HCT116 (cell line): ENCODE data around the gene RLN3. TPM values are rescaled to one million over a fixed set of nuclear protein-coding genes. Genes with fewer than 3 reads are reported as not detected.

Experiments used
- ATAC-seq: fragments of 200-7000 bp; cut with Tn5 transposase; 2 replicates; pipeline ENCODE4 v1.9.1; 2020; ENCODE audit warnings: mild to moderate bottlenecking, moderate library complexity
- BruUV-seq: library from RNA; stranded (reverse); fragments of 400-500 nt; replicated peaks from 2 replicates; lab custom pipeline; 2021; lab: Mats Ljungman, UMichigan
- CTCF ChIA-PET: fragments of 300-600 bp; sonication (Branson Sonifier 250); formaldehyde crosslinking; loops from one replicate; lab custom pipeline; 2021; ENCODE audit warnings: antibody characterized with exemption; lab: Charles Lee
- POLR2A ChIA-PET: fragments of 300-600, 350-600 bp; sonication (Branson Sonifier 250); formaldehyde crosslinking; loops from one replicate; lab custom pipeline; 2021; ENCODE audit warnings: antibody characterized with exemption; lab: Charles Lee
- RAD21 ChIA-PET, 2 experiments: fragments of 300-600 bp; sonication (Branson Sonifier 250); formaldehyde crosslinking; loops; one replicate each; lab custom pipeline; 2023; ENCODE audit warnings: low total read pairs in 2 of 2; ENCODE audit not compliant: uncharacterized antibody in 2 of 2, unreplicated experiment in 2 of 2, low non-redundant PET in 1 of 2; lab: Charles Lee
- DNase-seq: peaks from one replicate; pipeline ENCODE4 v3.0.0-alpha.2; 2010; ENCODE audit warnings: low read depth, low spot score
- H2AFZ ChIP-seq: fragments of 200-600 bp; shearing (Covaris generic), sonication (generic); 2 replicates; pipeline ENCODE4 v1.6.1; 2017; ENCODE audit warnings: low read depth, mixed run types, mixed read lengths, antibody characterized with exemption, low read length; ENCODE audit not compliant: poor library complexity, severe bottlenecking
- H3K27ac ChIP-seq: 2 replicates; pipeline ENCODE4 v1.5.1; 2012; ENCODE audit warnings: low read depth, low read length
- H3K27me3 ChIP-seq: fragments of 200-600 bp; sonication (generic); 2 replicates; pipeline ENCODE4 v1.6.1; 2016; ENCODE audit warnings: mixed run types, low read length, mixed read lengths; ENCODE audit not compliant: insufficient read depth
- H3K36me3 ChIP-seq, 2 experiments: fragments of 200-500 bp in 1 of 2; fragments of 200-600 bp in 1 of 2; sonication (Bioruptor generic) in 1 of 2; sonication (generic) in 1 of 2; 2 replicates each; pipeline versions ENCODE4 v1.5.1 to v1.6.1; 2014 to 2016; ENCODE audit warnings: low read length in 2 of 2, inconsistent platforms in 1 of 2, mixed read lengths in 1 of 2, mixed run types in 1 of 2; ENCODE audit not compliant: insufficient read depth in 2 of 2, control insufficient read depth in 1 of 2
- H3K4me1 ChIP-seq, 2 experiments: fragments of 200-600 bp in 1 of 2; sonication (generic) in 1 of 2; 2 replicates each; pipeline versions ENCODE4 v1.5.1 to v1.6.1; 2012 to 2017; ENCODE audit warnings: low read length in 2 of 2, inconsistent platforms in 1 of 2, mild to moderate bottlenecking in 1 of 2, mixed read lengths in 1 of 2, mixed run types in 1 of 2, moderate library complexity in 1 of 2; ENCODE audit not compliant: insufficient read depth in 2 of 2, control insufficient read depth in 1 of 2
- H3K4me2 ChIP-seq: fragments of 200-600 bp; sonication (generic); 2 replicates; pipeline ENCODE4 v1.6.1; 2017; ENCODE audit warnings: mixed run types, low read length, mixed read lengths
- H3K4me3 ChIP-seq, 2 experiments: fragments of 200-600 bp in 1 of 2; sonication (generic) in 1 of 2; replicated peaks in 1 of 2; 2 replicates each; pipeline ENCODE4 v1.5.1; 2011 to 2016; ENCODE audit warnings: low read length in 2 of 2, control low read depth in 1 of 2, low read depth in 1 of 2, mild to moderate bottlenecking in 1 of 2, mixed read lengths in 1 of 2, mixed run types in 1 of 2
- H3K79me2 ChIP-seq: fragments of 200-600 bp; sonication (generic); 2 replicates; pipeline ENCODE4 v1.6.1; 2017; ENCODE audit warnings: mild to moderate bottlenecking, mixed run types, low read length, moderate library complexity, mixed read lengths; ENCODE audit not compliant: insufficient read depth
- H3K9ac ChIP-seq: fragments of 200-600 bp; sonication (generic); 2 replicates; pipeline ENCODE4 v1.6.1; 2016; ENCODE audit warnings: low read length, mixed read lengths
- H3K9me2 ChIP-seq: fragments of 200-600 bp; sonication (generic), shearing (Covaris generic); 2 replicates; pipeline ENCODE4 v1.6.1; 2017; ENCODE audit warnings: mixed run types, mild to moderate bottlenecking, moderate library complexity; ENCODE audit not compliant: insufficient read depth
- H3K9me3 ChIP-seq, 2 experiments: fragments of 200-500 bp in 1 of 2; fragments of 200-600 bp in 1 of 2; sonication (Bioruptor generic) in 1 of 2; sonication (generic) in 1 of 2; 2 replicates each; pipeline ENCODE4 v1.6.1; 2014 to 2017; ENCODE audit warnings: low read length in 2 of 2, mixed read lengths in 2 of 2, inconsistent platforms in 1 of 2, low read depth in 1 of 2, mild to moderate bottlenecking in 1 of 2, mixed run types in 1 of 2, moderate library complexity in 1 of 2; ENCODE audit not compliant: control insufficient read depth in 1 of 2, insufficient read depth in 1 of 2
- H4K20me1 ChIP-seq: fragments of 200-600 bp; sonication (generic), shearing (Covaris generic); 2 replicates; pipeline ENCODE4 v1.6.1; 2017; ENCODE audit warnings: mixed run types, mild to moderate bottlenecking, moderate library complexity; ENCODE audit not compliant: insufficient read depth
- CBX3 ChIP-seq: IDR thresholded peaks from 2 replicates; pipeline ENCODE4 v1.6.1; 2012; ENCODE audit warnings: low read depth
- EGR1 ChIP-seq: IDR thresholded peaks from 2 replicates; pipeline ENCODE4 v1.6.1; 2012; ENCODE audit warnings: low read depth
- ELF1 ChIP-seq: IDR thresholded peaks from 2 replicates; pipeline ENCODE4 v1.6.1; 2012; ENCODE audit warnings: low read depth, borderline replicate concordance
- EZH2 ChIP-seq: fragments of 200-600 bp; sonication (generic); IDR thresholded peaks from 2 replicates; pipeline ENCODE4 v1.6.1; 2017; ENCODE audit warnings: antibody characterized with exemption, mixed run types
- FOSL1 ChIP-seq: IDR thresholded peaks from 2 replicates; pipeline ENCODE4 v1.6.1; 2012; ENCODE audit warnings: low read depth
- JUND ChIP-seq: IDR thresholded peaks from 2 replicates; pipeline ENCODE4 v1.6.1; 2012
- POLR2A ChIP-seq: IDR thresholded peaks from 2 replicates; pipeline ENCODE4 v1.7.0; 2011; ENCODE audit warnings: borderline replicate concordance; ENCODE audit not compliant: insufficient read depth, insufficient read length; ENCODE audit errors: extremely low read depth
- POLR2AphosphoS5 ChIP-seq: IDR thresholded peaks from 2 replicates; pipeline ENCODE4 v1.6.1; 2011; ENCODE audit warnings: mild to moderate bottlenecking, low read depth, low read length, moderate library complexity
- RAD21 ChIP-seq: IDR thresholded peaks from 2 replicates; pipeline ENCODE4 v1.6.1; 2012; ENCODE audit warnings: low read depth, mild to moderate bottlenecking
- SIN3A ChIP-seq: IDR thresholded peaks from 2 replicates; pipeline ENCODE4 v1.6.1; 2012; ENCODE audit warnings: low read depth
- SP1 ChIP-seq: IDR thresholded peaks from 2 replicates; pipeline ENCODE4 v1.6.1; 2012; ENCODE audit warnings: low read depth
- SRF ChIP-seq: IDR thresholded peaks from 2 replicates; pipeline ENCODE4 v1.6.1; 2012; ENCODE audit warnings: low read depth
- ZFX ChIP-seq: fragments of 450-650 bp; IDR thresholded peaks from 2 replicates; pipeline ENCODE4 v1.6.1; 2017
- ZNF274 ChIP-seq: fragments of 200-500 bp; sonication (Bioruptor generic); IDR thresholded peaks from 2 replicates; pipeline ENCODE4 v1.6.1; 2014; ENCODE audit warnings: mild to moderate bottlenecking, low read depth, low read length, inconsistent platforms
- intact Hi-C: fragments of 100-400 bp; cut with micrococcal nuclease; formaldehyde crosslinking; loops from 2 replicates; pipeline ENCODE4 v1.10.0; 2022
- total RNA-seq: library from RNA; stranded (reverse); gene quantifications from one replicate; pipeline ENCODE4 v1.2.1, GENCODE V29; 2021; ENCODE audit not compliant: unreplicated experiment
- TF ChIP-seq, protein P1 (sequence below), 3 experiments: fragments of 200-600 bp in 1 of 3; sonication (generic) in 1 of 3; IDR thresholded peaks in 2 of 3; conservative IDR thresholded peaks in 1 of 3; 2 replicates each; pipeline ENCODE4 v1.5.1; 2012 to 2017; ENCODE audit warnings: low read depth in 2 of 3, low read length in 2 of 3, antibody characterized with exemption in 1 of 3, borderline replicate concordance in 1 of 3, control low read depth in 1 of 3, mild to moderate bottlenecking in 1 of 3, mixed read lengths in 1 of 3, mixed run types in 1 of 3, moderate library complexity in 1 of 3; ENCODE audit not compliant: insufficient read depth in 1 of 3
- TF ChIP-seq, protein P2 (sequence below): IDR thresholded peaks from 2 replicates; pipeline ENCODE4 v1.6.1; 2012
- TF ChIP-seq, protein P3 (sequence below): IDR thresholded peaks from 2 replicates; pipeline ENCODE4 v1.6.1; 2011; ENCODE audit warnings: mild to moderate bottlenecking, low read length, moderate library complexity; ENCODE audit not compliant: insufficient replicate concordance; ENCODE audit errors: extremely low read depth
- TF ChIP-seq, protein P4 (sequence below): IDR thresholded peaks from 2 replicates; pipeline ENCODE4 v1.6.1; 2012

Gene RLN3
- total RNA-seq, 1 experiment from 2014 or later, result not detected

DNA sequence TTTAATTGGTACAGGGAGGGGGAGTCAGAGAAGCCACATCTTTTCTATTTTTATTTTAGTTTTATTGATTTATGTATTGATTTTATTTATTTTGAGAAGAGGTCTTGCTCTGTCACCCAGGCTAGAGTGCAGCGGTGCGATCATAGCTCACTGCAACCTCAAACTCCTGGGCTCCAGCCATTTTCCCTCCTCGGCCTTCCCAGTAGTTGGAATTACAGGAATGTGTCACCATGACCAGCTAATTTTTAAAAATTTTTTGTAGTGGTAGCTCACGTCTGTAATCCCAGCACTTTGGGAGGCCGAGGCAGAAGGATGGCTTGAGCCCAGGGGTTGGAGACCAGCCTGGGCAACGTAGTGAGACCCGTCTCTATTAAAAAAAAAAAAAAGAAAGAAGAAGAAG lies 7.8 kb downstream of the RLN3 start:
- Histone ChIP-seq H3K9me3 (no peaks in the 10 kb centered on the region), H3K27me3 (no peaks in the 10 kb centered on the region), H3K27ac (no peak overlapping the region), H4K20me1 (no peaks in the 10 kb centered on the region), H3K4me2 (no peak overlapping the region), H2AFZ (no peak overlapping the region), H3K9ac (no peak overlapping the region), H3K79me2 (no peaks in the 10 kb centered on the region), H3K4me3 (no peak overlapping the region), H3K36me3 (no peaks in the 10 kb centered on the region), H3K4me1 (peaks cover 3 to 15% of the 10 kb centered on the region in 2 experiments), H3K9me2 (no peaks in the 10 kb centered on the region)
- TF ChIP-seq ELF1 (no peak), FOSL1 (no peak), RAD21 (no peak)
- ATAC-seq, result no peak
- no TSS peak for BruUV-seq
- POLR2A ChIA-PET, result no interaction called here
- DNase-seq, result no peak
- CTCF ChIA-PET, result interaction anchor here (1.1 to 1.7 kb wide), 2 partner anchors 12 to 37 kb away, joined by 3 to 5 read pairs; partner anchors contain the start of gene MISP3
- intact Hi-C loops, result no loop called here
- RAD21 ChIA-PET, result no interaction called here

DNA sequence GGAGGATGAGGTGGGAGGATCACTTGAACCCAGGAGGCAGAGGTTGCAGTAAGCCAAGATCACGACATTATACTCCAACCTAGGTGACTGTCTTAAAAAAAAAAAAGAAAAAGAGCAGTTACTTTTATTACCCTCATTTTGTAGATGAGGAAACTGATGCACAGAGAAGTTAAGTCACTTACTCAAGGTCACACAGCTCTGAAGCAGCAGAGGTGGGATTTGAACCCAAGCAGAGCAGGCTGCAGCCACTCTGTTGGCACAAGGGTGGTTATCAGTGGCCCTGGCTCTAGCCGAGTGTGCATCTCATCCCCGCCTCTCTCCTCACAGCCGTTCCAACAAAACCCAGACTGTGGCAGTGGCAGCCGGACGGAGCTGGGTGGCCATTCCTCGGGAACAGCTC lies 11.2 kb downstream of the RLN3 start:
- Histone ChIP-seq H4K20me1 (no peaks in the 10 kb centered on the region), H3K36me3 (peaks cover 2 to 3% of the 10 kb centered on the region in 2 experiments; a peak in 1 of 4 replicates), H2AFZ (no peak overlapping the region), H3K9me3 (no peaks in the 10 kb centered on the region), H3K9ac (no peak overlapping the region), H3K4me2 (no peak overlapping the region), H3K9me2 (no peaks in the 10 kb centered on the region), H3K27me3 (no peaks in the 10 kb centered on the region), H3K79me2 (no peaks in the 10 kb centered on the region), H3K4me3 (no peak overlapping the region), H3K27ac (no peak overlapping the region), H3K4me1 (peaks cover 0 to 7% of the 10 kb centered on the region in 2 experiments; a peak in 2 of 4 replicates)
- TF ChIP-seq SRF, result no peak
- no peak for TF ChIP-seq ZNF274
- TF ChIP-seq POLR2AphosphoS5, result no peak
- TF ChIP-seq, protein P1, sequence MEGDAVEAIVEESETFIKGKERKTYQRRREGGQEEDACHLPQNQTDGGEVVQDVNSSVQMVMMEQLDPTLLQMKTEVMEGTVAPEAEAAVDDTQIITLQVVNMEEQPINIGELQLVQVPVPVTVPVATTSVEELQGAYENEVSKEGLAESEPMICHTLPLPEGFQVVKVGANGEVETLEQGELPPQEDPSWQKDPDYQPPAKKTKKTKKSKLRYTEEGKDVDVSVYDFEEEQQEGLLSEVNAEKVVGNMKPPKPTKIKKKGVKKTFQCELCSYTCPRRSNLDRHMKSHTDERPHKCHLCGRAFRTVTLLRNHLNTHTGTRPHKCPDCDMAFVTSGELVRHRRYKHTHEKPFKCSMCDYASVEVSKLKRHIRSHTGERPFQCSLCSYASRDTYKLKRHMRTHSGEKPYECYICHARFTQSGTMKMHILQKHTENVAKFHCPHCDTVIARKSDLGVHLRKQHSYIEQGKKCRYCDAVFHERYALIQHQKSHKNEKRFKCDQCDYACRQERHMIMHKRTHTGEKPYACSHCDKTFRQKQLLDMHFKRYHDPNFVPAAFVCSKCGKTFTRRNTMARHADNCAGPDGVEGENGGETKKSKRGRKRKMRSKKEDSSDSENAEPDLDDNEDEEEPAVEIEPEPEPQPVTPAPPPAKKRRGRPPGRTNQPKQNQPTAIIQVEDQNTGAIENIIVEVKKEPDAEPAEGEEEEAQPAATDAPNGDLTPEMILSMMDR (IDR thresholded peaks at IDR 0.05 in 2 of 3, conservative IDR thresholded peaks at IDR 0.05 in 1 of 3; ENCODE audit: borderline replicate concordance in 1 of 3, insufficient read depth in 1 of 3, low read depth in 2 of 3, low read length in 2 of 3), result no peak
- no peak for TF ChIP-seq EZH2
- TF ChIP-seq CBX3, result no peak
- TF ChIP-seq, protein P2, sequence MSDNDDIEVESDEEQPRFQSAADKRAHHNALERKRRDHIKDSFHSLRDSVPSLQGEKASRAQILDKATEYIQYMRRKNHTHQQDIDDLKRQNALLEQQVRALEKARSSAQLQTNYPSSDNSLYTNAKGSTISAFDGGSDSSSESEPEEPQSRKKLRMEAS, result no peak
- TF ChIP-seq ELF1, result no peak
- TF ChIP-seq, protein P3, sequence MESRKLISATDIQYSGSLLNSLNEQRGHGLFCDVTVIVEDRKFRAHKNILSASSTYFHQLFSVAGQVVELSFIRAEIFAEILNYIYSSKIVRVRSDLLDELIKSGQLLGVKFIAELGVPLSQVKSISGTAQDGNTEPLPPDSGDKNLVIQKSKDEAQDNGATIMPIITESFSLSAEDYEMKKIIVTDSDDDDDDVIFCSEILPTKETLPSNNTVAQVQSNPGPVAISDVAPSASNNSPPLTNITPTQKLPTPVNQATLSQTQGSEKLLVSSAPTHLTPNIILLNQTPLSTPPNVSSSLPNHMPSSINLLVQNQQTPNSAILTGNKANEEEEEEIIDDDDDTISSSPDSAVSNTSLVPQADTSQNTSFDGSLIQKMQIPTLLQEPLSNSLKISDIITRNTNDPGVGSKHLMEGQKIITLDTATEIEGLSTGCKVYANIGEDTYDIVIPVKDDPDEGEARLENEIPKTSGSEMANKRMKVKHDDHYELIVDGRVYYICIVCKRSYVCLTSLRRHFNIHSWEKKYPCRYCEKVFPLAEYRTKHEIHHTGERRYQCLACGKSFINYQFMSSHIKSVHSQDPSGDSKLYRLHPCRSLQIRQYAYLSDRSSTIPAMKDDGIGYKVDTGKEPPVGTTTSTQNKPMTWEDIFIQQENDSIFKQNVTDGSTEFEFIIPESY, result no peak
- no peak for TF ChIP-seq SIN3A
- TF ChIP-seq JUND, result no peak
- TF ChIP-seq, protein P4, sequence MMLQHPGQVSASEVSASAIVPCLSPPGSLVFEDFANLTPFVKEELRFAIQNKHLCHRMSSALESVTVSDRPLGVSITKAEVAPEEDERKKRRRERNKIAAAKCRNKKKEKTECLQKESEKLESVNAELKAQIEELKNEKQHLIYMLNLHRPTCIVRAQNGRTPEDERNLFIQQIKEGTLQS, result no peak
- TF ChIP-seq EGR1, result no peak
- TF ChIP-seq POLR2A, result no peak
- no peak for TF ChIP-seq ZFX
- TF ChIP-seq SP1, result no peak
- no TSS peak for BruUV-seq
- DNase-seq (no peak), ATAC-seq (no peak)
- ChIA-PET RAD21 (no interaction called here), POLR2A (no interaction called here), CTCF (interaction anchor here (0.6 kb wide), 1 partner anchor 147 kb away, joined by 3 read pairs; no protein-coding TSS in a partner anchor)
- intact Hi-C loops, result no loop called here
